ENCODE measurements around the gene ANKRD11.

The ANKRD11 gene

DNA sequence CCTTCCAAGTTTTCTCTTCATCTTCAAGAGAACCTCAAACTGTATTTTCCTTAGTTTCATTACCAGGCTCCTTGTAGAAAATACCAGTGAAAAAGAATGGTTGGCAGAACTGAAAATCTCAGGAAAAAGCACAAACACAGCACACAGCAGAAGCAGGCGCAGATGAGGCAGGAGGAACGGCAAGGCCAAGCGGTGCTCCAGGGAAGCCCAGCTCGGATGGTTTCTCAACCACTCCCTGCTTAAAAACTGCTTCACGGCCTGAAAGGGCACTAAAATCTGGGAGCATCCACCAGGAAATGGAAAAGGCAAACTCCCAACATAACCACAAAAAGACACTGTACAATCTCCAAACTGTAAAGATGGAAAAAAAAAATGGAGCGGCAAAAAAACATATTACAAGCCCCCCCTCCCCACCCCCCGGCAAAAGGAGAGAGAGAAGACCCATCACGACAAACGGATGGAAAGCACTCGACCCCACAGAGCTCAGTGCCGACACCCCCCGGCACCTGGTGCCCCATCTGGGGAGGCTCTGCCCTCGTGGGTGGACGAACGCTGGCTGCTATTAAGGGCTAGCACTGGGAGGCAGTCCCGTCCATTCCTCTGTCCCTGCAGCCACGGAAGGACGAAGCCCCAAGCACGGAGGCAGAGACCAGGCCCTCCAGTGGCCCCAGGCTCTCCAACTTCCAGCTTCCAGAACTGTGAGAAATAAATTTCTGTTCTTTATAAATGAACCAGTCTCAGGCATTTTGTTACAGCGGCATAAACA is 145.3 kb downstream of the ANKRD11 start:
- no peak overlapping the region for H3K9ac ChIP-seq
- H3K27me3 ChIP-seq (ENCODE audit: insufficient read depth, low read depth) = no peaks in the 10 kb centered on the region
- no peak overlapping the region for H3K4me2 ChIP-seq
- H4K20me1 ChIP-seq (ENCODE audit: insufficient read depth) = peaks cover 85% of the 10 kb centered on the region
- H2AFZ ChIP-seq (ENCODE audit: low read depth) = no peak overlapping the region
- peaks cover 100% of the 10 kb centered on the region for H3K79me2 ChIP-seq (ENCODE audit: insufficient read depth, low read depth)
- TF ChIP-seq CTCF (conservative IDR thresholded peaks at IDR 0.05; ENCODE audit: low read depth, low read length) = no peak
- peaks cover 16% of the 10 kb centered on the region for H3K4me1 ChIP-seq (ENCODE audit: low read depth, poor library complexity, severe bottlenecking)
- no peak overlapping the region for H3K27ac ChIP-seq
- no peak overlapping the region for H3K4me3 ChIP-seq (IDR thresholded peaks at IDR 0.05; ENCODE audit: insufficient read depth, low read depth, low read length)
- no peaks in the 10 kb centered on the region for H3K36me3 ChIP-seq (ENCODE audit: insufficient read depth)

- no peak overlapping the region for H3K4me2 ChIP-seq
- H3K4me3 ChIP-seq (IDR thresholded peaks at IDR 0.05; ENCODE audit: insufficient read depth, low read depth, low read length) = no peak overlapping the region
- no peak overlapping the region for H3K27ac ChIP-seq
- H3K27me3 ChIP-seq (ENCODE audit: insufficient read depth, low read depth) = no peaks in the 10 kb centered on the region
- no peak for TF ChIP-seq CTCF (conservative IDR thresholded peaks at IDR 0.05; ENCODE audit: low read depth, low read length)
- no peak overlapping the region for H3K9ac ChIP-seq
- peaks cover 10% of the 10 kb centered on the region for H3K4me1 ChIP-seq (ENCODE audit: low read depth, poor library complexity, severe bottlenecking)
- H2AFZ ChIP-seq (ENCODE audit: low read depth) = no peak overlapping the region
- H3K79me2 ChIP-seq (ENCODE audit: insufficient read depth, low read depth) = peaks cover 100% of the 10 kb centered on the region
- H3K36me3 ChIP-seq (ENCODE audit: insufficient read depth) = no peaks in the 10 kb centered on the region
- peaks cover 85% of the 10 kb centered on the region for H4K20me1 ChIP-seq (ENCODE audit: insufficient read depth)
These were observed 145.9 kb downstream of the ANKRD11 start for GRCh38 chr16:89344458-89344834.

DNA sequence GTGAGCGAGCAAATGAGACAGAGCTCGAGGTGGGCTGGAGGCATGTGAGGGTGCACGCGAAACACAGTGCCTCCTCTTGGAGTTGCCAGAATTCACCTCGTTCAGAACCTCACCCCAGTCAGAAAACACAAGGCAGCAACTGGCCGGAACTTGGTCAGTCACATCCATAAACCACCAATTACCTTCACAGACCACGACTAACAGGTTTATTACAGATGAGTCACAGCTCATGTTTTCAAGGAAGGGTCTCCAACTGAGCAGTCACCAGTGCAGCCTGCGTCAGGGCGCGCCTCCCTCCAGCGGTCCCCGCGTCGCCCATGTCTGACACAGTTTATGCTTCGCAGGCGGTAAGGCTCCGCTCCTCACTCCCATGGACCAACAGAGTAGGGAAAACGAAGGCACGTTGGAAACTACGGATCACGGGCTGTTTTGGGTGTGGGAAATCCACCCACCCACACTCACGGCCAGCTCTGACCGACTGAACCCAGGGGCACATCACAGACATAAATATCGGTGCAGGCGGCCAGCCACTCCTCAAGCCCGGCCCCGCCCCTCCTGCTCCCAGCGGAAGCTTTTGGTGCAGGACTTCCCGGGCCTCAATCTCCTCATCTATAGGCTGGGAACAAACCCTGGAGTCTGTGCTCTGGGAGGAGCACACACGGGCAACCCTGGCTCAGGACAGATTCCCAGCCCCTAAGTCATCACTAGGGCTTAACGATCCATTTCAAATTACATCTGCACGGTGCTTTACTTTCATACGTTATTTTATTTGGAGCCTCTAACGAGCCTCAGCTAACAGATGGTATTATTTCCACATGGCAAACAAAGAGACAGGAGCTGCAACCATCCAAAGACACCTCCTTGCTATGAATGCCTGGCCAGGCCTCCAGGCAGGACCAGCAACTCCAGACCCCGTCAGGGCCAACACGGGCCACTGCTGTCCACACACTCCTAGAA is 146.6 kb downstream of the ANKRD11 start:
- Histone ChIP-seq H2AFZ (ENCODE audit: low read depth) (no peak overlapping the region), H3K4me1 (ENCODE audit: low read depth, poor library complexity, severe bottlenecking) (peaks cover 10% of the 10 kb centered on the region), H3K27me3 (ENCODE audit: insufficient read depth, low read depth) (no peaks in the 10 kb centered on the region), H3K4me2 (no peak overlapping the region), H4K20me1 (ENCODE audit: insufficient read depth) (peaks cover 87% of the 10 kb centered on the region), H3K4me3 (IDR thresholded peaks at IDR 0.05; ENCODE audit: insufficient read depth, low read depth, low read length) (no peak overlapping the region), H3K79me2 (ENCODE audit: insufficient read depth, low read depth) (peaks cover 100% of the 10 kb centered on the region), H3K9ac (no peak overlapping the region), H3K27ac (no peak overlapping the region), H3K36me3 (ENCODE audit: insufficient read depth) (no peaks in the 10 kb centered on the region)
- TF ChIP-seq CTCF (conservative IDR thresholded peaks at IDR 0.05; ENCODE audit: low read depth, low read length) = no peak

- no peak overlapping the region for H3K4me2 ChIP-seq
- no peak overlapping the region for H2AFZ ChIP-seq (ENCODE audit: low read depth)
- TF ChIP-seq CTCF (conservative IDR thresholded peaks at IDR 0.05; ENCODE audit: low read depth, low read length) = no peak
- H3K27me3 ChIP-seq (ENCODE audit: insufficient read depth, low read depth) = no peaks in the 10 kb centered on the region
- H4K20me1 ChIP-seq (ENCODE audit: insufficient read depth) = peaks cover 80% of the 10 kb centered on the region
- no peak overlapping the region for H3K9ac ChIP-seq
- H3K27ac ChIP-seq = no peak overlapping the region
- no peaks in the 10 kb centered on the region for H3K36me3 ChIP-seq (ENCODE audit: insufficient read depth)
- H3K4me3 ChIP-seq (IDR thresholded peaks at IDR 0.05; ENCODE audit: insufficient read depth, low read depth, low read length) = no peak overlapping the region
- H3K79me2 ChIP-seq (ENCODE audit: insufficient read depth, low read depth) = peaks cover 100% of the 10 kb centered on the region
- H3K4me1 ChIP-seq (ENCODE audit: low read depth, poor library complexity, severe bottlenecking) = peaks cover 10% of the 10 kb centered on the region
These were observed 148.4 kb downstream of the ANKRD11 start for GRCh38 chr16:89341697-89342694.

Data from KMS-11 (cell line).